ENCODE results near the gene MKS1. TPM values are rescaled to one million over a fixed set of nuclear protein-coding genes. Genes with fewer than 3 reads are reported as not detected.

MKS1 gene
- total RNA-seq: 10.2 and 13.4 TPM in 2 replicates

- DNase-seq: peak; percentile 96
Observed at GRCh38 chr17:58219007-58219788, at the start of gene MKS1. TSS of gene MKS1 (minus strand) at chr17:58219255. CDS start at chr17:58219230, 25 bp downstream.

GRCh38 chr17:58268326-58268725, 49.3 kb upstream of the MKS1 start:
- no peak for DNase-seq

- no peak for DNase-seq
Observed at GRCh38 chr17:58267347-58268324, 48.6 kb upstream of the MKS1 start.

- no peak for DNase-seq
Observed at GRCh38 chr17:58265902-58266875, 47.1 kb upstream of the MKS1 start.

DNA sequence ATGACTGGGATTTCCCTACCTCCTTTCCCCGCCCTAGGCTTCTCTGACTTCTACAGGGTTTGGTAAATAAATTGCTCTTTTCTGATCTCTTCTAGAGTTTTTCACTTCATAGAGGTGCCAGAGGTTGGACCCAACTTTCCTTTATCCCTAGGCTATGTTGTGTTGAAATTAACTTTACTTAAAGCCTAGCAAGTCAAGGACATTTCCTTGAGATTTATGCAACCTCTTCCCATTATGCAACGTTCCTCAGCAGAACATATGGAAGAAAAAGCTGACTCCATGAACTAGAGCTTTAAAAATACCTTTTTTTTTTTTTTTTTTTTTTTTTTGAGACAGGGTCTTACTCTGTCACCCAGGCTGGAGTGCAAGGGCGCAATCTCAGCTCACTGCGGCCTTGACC, 46.2 kb upstream of the MKS1 start:
- DNase-seq: no peak

GRCh38 chr17:58264407-58265103, 45.5 kb upstream of the MKS1 start:
- DNase-seq: no peak

- DNase-seq: no peak
Observed at GRCh38 chr17:58263773-58264172, 44.7 kb upstream of the MKS1 start.

DNA sequence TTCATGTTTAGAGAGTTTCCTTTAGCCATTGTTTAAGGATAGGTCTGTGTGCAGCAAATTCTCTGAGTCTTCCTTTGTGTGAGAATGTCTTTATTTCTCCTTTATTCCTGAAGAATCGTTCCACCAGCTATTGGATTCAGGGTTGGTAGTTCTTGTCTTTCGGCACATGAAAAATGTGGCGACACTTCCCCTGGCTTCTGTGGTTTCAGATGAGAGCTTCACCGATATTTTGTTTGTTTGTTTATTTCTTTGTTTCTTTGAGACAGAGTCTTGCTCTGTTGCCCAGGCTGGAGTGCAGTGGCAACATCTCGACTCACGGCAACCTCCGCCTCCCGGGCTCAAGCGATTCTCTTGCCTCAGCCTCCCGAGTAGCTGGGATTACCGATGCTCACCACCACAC, 43.1 kb upstream of the MKS1 start:
- DNase-seq: no peak

- DNase-seq: no peak
Observed at GRCh38 chr17:58254803-58255202, 35.7 kb upstream of the MKS1 start.

- no peak for DNase-seq
Observed at GRCh38 chr17:58253082-58253481, 34.0 kb upstream of the MKS1 start.

- DNase-seq: no peak
Observed at GRCh38 chr17:58252141-58252540, 33.1 kb upstream of the MKS1 start.

DNA sequence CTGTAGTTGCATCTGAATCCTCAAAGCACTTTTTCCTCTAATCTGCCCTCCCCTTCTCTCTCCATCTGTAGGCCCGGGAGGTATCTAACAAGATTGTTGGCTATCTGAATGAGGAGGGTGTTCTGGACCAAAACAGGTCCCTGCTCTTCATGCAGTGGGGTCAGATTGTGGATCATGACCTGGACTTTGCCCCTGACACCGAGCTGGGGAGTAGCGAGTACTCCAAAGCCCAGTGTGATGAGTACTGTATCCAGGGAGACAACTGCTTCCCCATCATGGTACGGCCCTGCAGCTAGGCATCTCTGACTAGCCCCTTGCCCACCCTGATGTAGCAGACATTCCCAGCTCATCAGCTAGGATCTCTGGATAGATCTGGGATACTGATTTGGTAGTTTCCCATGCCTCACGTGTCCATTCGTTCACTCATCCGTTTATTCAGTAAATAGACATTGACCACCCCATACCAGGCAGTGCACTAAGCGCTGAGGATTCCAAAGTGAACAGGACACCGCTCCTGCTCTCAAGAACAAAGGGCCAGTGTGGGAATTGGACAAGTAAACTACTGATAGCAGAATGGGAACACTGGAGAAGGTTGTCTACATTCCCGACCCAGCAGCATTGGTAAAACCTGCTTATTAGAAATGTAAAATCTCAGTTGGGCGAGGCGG, 31.4 kb upstream of the MKS1 start:
- no peak for DNase-seq

DNA sequence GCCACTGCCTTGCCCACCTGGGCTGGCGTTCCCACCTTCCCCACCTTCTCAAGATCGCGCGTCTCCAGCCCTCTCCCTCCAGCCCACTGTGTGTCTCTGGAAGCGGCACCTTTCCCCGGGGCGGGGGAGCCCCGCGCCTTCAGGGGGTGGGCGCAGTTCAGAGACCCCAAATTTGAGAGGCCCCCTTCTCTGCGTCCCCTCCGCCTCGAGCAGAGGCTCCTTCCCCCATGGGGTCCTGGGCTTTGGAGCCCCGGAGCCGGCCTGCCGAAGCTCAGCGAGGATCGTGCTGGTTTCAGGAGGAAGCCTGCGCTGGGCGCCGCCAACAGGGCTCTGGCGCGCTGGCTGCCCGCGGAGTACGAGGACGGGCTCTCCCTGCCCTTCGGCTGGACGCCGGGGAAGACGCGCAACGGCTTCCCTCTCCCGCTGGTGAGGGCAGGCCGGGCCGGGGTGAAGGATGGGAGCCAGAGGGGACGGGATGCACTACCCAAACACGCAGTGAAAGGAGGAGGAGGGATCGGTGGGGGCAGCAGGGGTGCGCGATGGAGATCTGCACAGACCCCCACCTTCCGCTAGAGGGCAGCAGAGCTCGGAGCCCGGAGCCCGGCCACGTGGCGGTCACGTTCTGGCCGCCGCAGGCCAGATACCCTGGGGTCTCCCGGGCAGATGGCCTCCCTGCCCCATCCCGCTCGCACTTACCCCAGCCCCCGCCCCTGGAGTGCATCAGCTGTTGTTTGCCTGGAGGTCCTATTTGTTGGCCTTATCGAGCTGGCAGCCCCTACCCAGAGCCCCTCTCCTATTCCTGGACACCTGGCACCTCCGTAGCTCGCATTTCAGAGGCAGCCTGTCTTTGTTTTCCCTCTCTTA, 30.4 kb upstream of the MKS1 start:
- peak; percentile 66 for DNase-seq

DNA sequence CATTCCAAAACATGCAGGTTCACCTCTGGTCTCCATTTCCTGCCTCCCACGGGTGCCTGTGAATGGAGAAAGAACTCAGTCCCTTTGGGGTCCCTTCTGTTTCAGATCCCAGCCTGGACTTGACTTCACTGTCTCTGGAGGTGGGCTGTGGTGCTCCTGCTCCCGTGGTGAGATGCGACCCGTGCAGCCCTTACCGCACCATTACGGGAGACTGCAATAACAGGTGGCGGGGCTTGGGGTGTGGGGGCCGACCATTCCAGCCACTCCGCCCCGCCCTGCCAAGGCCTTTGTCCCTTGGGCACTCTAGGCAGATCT, 29.9 kb upstream of the MKS1 start:
- no peak for DNase-seq

GRCh38 chr17:58247511-58248363, 28.7 kb upstream of the MKS1 start:
- no peak for DNase-seq

GRCh38 chr17:58246781-58247180, 27.7 kb upstream of the MKS1 start:
- no peak for DNase-seq

DNA sequence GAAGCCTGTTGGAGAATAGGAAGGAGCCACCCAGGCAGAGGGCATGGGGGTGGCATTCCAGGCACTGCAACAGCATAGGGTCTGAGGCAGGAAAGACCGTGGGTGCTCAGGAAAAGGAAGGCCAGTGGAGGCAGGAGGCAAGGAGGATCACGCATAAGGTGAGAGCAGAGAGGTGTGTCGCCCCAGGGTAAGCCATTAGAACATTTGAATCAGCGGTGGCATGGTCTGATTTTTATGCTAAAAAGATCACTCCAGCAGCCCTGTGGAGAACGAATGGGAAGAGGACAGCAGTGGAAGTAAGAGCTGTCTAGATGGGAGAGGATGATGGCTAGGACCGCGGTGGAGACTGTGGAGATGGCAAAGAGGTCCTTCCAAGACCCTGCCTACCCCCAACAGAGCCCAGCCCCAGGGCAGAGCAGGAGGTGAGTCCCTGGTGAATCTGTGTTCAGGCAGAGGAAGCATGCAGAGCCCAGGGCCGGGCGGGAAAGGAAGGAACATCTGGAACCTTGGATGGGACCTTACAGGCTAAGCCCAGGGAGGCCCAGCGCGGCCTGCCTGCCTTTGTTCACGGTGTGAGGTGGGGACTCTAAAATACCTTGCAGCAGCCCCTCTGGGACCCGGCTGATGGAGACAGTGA, 27.2 kb upstream of the MKS1 start:
- DNase-seq: no peak

DNA sequence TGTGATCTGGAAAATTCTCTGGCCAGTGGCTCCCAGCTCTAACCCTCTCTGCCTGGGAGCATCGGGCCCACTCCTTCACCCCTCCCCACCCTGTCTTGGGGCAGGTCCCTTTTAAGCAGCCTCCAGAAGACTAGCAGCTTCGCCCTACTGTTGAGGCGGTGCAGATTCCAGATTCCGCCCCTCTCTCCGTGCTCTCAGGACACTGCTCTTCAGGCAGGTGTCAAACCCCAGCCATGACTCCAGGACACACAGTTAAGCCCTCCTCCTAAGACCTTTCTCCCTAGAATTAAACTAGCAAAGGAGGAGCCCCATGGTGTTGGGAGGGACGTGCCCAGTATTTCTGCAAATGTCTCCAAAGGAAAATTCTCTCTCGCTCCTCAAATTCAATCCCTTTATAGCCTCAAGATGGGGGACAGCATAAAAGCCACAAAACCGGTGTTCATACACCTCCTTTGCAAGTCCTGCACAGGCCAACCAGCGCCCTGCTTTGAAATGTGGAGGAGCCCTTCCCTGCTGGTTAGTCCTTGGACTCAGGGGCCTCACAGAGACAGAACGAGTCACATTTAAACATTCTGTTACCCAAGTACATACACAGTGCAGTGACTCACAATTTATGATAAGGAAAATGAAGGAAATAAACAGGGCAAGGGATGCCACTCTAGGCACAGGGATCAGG, 26.5 kb upstream of the MKS1 start:
- no peak for DNase-seq

Measured in dermis blood vessel endothelial cell (primary cell).